Epithelial cell of proximal tubule (primary cell): ENCODE measurements around the gene NPEPL1. TPM values are rescaled to one million over a fixed set of nuclear protein-coding genes. Genes with fewer than 3 reads are reported as not detected.

Experiments
- DNase-seq: peaks from one replicate; pipeline ENCODE4 v3.0.0-alpha.2; 2011; ENCODE audit warnings: low read depth
- H3K4me3 ChIP-seq: 2 replicates; pipeline ENCODE4 v1.5.1; 2011; ENCODE audit warnings: low read depth, mild to moderate bottlenecking, low read length
- CTCF ChIP-seq: conservative IDR thresholded peaks from 2 replicates; pipeline ENCODE4 v1.5.1; 2012; ENCODE audit warnings: low read depth, mild to moderate bottlenecking, low read length
- total RNA-seq: library from RNA; depleted of rRNA; stranded (reverse); fragments of >200 nt; gene quantifications from 2 replicates; pipeline ENCODE4 v1.2.3, GENCODE V29; 2015

The NPEPL1 gene
- total RNA-seq, 1 donor from 2014 or later: 26.5 TPM

- no peak overlapping the region for H3K4me3 ChIP-seq
- no peak for DNase-seq
Measured at GRCh38 chr20:58711266-58712051, 18.9 kb downstream of the NPEPL1 start.

GRCh38 chr20:58712151-58712791 lies 19.7 kb downstream of the NPEPL1 start:
- H3K4me3 ChIP-seq: no peak overlapping the region
- no peak for DNase-seq
- no peak for TF ChIP-seq CTCF

More at GRCh38 chr20:58711266-58712051, 18.9 kb downstream of the NPEPL1 start:
- no peak for TF ChIP-seq CTCF

GRCh38 chr20:58712806-58713731 lies 20.5 kb downstream of the NPEPL1 start:
- TF ChIP-seq CTCF: no peak
- DNase-seq: no peak
- no peak overlapping the region for H3K4me3 ChIP-seq

- no peak for DNase-seq
- TF ChIP-seq CTCF: no peak
- H3K4me3 ChIP-seq: no peak overlapping the region
Measured at GRCh38 chr20:58713801-58714339, 21.3 kb downstream of the NPEPL1 start.

- DNase-seq: no peak
- no peak for TF ChIP-seq CTCF
Measured at GRCh38 chr20:58714340-58714922, 21.8 kb downstream of the NPEPL1 start.

GRCh38 chr20:58714923-58715351 lies 22.3 kb downstream of the NPEPL1 start:
- H3K4me3 ChIP-seq: no peak overlapping the region
- no peak for DNase-seq
- no peak for TF ChIP-seq CTCF

More at GRCh38 chr20:58714340-58714922, 21.8 kb downstream of the NPEPL1 start:
- H3K4me3 ChIP-seq: no peak overlapping the region
